CD4-positive, alpha-beta T cell treated with Interleukin-21 for 1 hour (primary cell): ENCODE data around the gene PROX1.

Source experiments
- DNase-seq: peaks from one replicate; pipeline ENCODE4 v3.0.0-alpha.2; 2020

Gene PROX1

GRCh38 chr1:213987927-213988506, at the start of gene PROX1:
Gene PROX1 (plus strand): TSS chr1:213987973. CDS start chr1:213996536, 8,563 bp downstream.
- peak; percentile 35 for DNase-seq

DNA sequence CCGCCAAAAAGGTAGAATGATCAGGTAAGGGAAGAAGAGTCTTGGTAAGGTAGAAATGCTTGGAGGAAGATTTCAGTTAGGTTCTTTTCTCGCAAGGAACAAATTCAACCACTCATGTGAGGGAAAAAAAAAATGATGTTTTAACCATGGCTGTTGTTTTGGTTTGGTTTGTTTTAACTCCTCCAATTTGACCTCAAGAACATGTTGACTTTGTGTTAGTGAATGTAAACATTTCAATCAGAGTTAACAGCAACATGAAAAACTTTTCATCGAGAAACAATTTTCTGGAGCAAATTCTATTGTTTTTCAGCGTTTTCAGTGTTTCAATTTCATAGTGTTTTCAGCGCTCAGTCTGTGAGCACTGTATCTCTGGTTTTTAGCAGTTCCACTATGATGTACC, 49.0 kb upstream of the PROX1 start:
- no peak for DNase-seq

- DNase-seq, result no peak
Observed at GRCh38 chr1:213939888-213940287, 47.9 kb upstream of the PROX1 start.

- no peak for DNase-seq
Observed at GRCh38 chr1:213940947-213941346, 46.8 kb upstream of the PROX1 start.

GRCh38 chr1:213942061-213942460, 45.7 kb upstream of the PROX1 start:
- DNase-seq, result no peak

GRCh38 chr1:213947200-213947801, 40.5 kb upstream of the PROX1 start:
- no peak for DNase-seq

DNA sequence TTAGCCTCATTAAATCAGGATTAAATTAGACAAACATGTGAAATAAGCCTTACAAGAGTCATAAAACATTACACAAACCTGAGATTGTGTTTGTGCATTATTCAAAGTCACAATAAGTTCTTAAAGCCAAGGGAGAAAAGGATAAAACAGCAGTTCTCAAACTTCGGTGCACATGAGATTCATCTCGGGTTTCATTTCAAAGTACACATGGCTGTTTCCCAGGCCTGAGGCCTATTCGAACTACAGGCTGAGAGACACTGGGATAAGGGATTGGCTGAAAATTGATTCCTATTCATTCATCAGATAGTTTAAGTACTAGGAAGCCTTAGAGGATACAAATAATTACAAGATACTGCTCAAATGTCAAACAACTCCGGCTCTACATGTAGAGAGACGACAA, 35.9 kb upstream of the PROX1 start:
- DNase-seq, result no peak

DNA sequence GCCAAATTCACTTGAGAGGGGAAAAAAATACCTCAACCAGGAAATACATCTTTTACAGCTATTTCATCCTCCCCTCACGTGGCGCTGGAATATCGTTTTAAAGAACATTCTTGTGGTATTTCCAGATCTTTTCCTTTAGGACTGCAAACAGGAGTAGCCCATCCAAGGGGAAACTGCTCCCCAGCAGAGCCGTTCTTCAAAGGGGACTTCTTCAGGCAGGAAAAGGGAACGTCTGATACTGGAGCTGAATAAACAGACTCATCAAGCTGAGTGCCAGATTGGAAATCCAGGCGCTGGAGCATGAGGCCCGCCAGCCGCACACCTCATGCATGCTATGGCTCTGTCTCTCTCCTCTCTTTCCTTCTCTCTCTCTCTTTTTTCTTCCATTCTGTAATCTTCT, 34.0 kb upstream of the PROX1 start:
- DNase-seq, result no peak

- DNase-seq, result no peak
Observed at GRCh38 chr1:213956295-213956770, 31.4 kb upstream of the PROX1 start.

DNA sequence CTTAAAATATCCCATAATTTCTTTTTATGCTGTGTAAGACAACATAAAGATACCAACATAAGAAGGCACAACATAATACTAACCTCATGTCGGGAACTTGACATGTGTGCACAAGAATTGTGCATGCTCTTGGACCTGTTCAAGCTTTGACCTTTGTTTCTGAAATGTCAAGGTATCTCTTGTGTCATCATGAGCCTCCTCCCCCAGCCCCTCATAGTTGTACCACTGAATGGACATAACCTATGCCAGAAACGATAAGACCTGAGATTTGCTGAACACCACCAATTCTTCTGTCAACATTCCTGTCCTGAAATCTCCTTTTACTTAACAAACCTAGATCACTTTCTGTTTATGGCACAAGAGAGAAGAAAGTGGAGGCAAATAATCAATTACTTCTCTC, 29.4 kb upstream of the PROX1 start:
- DNase-seq, result no peak

GRCh38 chr1:213960963-213961362, 26.8 kb upstream of the PROX1 start:
- DNase-seq, result no peak

GRCh38 chr1:213962508-213962907, 25.3 kb upstream of the PROX1 start:
- DNase-seq, result no peak

DNA sequence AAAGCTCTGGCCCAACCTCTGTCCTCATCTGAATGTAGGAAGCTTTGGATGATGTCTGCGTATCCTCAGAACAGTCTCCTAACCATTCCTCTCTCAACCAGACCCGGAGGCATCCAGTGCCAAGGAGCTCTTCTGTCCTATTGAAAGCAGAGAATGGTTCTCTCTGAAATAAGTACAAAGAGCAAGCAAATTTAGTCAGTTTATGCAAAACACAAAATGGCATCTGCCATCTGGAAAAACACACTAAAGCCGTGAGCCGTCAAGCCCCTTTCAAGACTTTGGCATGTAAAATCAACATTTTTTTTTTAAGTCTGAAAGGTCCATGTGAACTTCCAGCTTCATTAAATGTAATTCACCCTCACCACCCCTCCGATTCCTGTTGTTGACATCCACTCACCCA, 21.7 kb upstream of the PROX1 start:
- no peak for DNase-seq

- DNase-seq, result no peak
Observed at GRCh38 chr1:213968146-213968825, 19.5 kb upstream of the PROX1 start.

DNA sequence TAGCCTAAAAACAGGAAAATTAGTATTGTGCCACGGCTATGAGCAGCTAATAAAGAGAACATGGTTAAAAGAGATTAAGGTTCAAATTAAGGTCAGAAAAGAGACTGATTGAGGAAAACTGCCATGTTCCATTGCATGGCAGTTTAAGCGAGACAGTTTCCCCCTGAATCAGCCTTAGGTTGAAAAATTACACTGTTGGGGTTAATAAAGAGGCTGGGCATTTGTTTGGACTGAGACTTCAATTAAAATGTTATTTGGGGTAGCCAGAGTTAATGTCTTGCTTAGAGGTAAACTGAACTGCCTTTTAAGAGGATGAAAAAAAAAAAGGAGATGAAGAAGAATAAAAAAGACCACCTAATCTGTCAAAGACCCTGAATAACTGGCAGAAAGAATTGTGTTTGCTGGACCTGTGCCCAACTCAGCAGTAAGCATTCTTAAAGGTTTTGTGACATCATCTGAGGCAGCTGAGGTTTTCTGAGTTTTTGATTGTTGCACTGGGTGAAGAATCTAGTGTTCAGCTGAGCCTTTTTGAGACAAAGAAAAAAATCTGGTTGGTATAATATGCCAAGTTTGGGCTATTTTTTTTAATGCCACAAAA, 17.7 kb upstream of the PROX1 start:
- no peak for DNase-seq

DNA sequence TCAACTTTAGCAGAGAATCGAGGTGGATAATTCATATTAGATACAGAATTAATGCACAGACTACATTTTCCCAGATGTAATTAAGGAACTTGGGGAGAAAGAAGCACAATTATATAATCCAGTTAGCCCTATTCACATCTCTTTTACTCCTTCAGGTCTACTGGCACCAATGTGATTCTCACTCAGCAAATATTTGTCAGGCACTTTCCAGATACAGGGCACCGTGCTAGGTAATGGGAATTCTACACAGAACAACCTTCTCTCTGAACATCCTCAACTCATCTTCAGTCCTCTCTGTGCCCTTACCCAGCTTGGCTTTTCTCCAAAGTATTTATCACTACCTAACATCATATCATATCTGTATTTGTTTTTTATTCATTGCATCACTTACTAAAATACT, 15.6 kb upstream of the PROX1 start:
- no peak for DNase-seq

DNA sequence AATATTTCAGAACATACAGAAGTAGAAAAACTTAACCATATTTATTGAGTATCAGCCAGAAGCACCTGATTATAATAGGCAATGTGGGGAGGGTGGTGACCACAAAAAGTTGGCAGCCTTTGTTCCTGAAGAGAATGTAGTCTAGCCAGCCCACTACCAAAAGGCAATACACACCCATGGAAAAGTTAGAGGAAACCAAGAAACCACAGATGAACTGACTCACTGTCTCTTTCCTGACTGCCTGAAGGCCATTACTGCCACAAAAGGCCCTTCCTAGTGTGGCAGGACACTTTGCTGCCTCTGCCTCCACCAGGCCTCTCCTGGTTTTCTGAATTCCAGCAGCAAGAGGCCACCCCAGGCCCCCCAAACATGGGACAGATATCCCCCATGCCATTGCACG, 14.6 kb upstream of the PROX1 start:
- DNase-seq, result no peak

GRCh38 chr1:213976665-213977485, 10.9 kb upstream of the PROX1 start:
- DNase-seq, result no peak

- DNase-seq, result no peak
Observed at GRCh38 chr1:213977486-213977842, 10.3 kb upstream of the PROX1 start.

DNA sequence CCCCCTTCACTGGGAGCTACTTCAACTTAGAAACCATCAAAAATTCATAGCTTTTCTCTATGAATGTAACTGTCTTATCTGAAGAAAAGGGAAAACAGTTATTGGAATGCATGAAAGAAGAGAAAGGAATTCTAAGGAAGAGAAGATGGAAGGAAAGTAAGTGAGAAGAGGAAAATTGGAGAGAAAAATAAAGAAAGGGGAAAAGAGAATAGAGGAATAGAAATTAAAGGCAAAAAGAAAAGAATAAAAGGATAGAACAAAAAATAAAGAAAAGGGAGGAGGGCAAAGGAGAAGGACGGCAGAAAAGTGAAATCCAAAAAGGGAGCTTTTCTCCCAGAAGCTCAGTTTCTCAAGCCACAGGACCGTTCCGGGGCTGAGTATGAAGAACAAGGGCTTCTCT, 9.9 kb upstream of the PROX1 start:
- DNase-seq, result no peak

DNA sequence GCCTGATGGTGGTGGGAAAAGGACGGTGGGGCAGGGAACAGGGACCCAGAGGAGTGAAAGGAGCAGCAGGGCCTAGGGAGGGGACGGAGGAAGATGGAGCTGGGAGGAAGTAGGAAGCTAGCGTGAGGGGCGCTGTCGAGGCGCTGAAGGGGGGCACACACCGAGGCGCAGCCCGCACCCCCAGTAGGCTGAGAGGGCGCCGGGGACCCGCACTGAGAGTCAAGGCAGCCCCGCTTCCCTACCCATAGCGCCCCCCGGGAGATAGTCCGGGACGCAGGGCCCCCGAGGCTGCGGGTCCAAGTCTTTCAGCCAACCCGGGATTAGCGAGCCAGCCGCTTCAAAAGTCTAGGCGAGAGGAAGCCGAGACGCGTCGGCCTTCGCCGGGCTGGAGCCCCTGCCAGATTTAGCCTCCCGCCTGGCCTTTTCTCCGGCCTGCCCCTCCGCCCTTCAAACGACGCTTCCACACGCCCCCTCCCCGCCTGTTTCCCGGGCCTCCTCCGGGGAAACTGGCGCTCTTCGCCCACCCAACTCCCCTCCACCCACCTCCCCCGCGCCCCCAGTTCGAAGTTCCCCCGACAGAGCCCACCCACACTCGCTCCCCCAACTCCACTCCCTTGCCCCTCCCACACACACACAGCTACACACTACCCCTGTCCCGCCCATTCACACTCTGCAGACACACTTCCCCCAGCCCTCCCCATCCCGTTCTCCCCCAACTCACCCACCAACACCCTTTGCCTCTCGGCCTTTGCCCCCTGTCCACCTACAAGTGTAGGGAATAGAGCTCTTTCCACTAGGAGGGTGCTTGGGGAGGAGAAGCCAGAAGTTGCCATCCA, 7.8 kb upstream of the PROX1 start:
- no peak for DNase-seq

DNA sequence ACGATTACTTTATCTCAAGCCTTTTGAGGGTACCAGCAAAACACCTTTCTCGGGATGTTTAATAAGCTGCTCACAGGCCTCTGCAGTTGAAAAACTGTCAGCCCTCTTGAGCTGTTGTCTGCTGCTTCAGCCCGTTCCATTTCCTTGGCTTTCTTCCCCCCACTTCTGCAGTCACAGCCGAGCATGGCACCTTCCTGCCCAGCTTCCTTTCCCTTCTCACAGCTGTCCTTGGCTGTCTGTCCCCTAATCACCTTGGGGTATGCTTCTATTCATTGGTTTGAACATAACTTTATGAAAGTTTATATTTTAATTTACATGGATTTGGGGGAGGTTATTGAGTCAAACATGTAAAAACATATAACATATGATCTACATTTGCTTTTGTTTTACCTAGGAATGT, 6.9 kb upstream of the PROX1 start:
- no peak for DNase-seq
